ENCODE results near the gene ADPRS. TPM values are rescaled to one million over a fixed set of nuclear protein-coding genes. Genes with fewer than 3 reads are reported as not detected.
A peak's percentile ranks its signal among the peaks of the same experiment; 100 is the strongest.

Gene ADPRS
- total and polyA plus RNA-seq, 2 donors (not counting 1 experiment from before 2014, with no cell fraction given), result 25.3 to 30.9 TPM

DNA sequence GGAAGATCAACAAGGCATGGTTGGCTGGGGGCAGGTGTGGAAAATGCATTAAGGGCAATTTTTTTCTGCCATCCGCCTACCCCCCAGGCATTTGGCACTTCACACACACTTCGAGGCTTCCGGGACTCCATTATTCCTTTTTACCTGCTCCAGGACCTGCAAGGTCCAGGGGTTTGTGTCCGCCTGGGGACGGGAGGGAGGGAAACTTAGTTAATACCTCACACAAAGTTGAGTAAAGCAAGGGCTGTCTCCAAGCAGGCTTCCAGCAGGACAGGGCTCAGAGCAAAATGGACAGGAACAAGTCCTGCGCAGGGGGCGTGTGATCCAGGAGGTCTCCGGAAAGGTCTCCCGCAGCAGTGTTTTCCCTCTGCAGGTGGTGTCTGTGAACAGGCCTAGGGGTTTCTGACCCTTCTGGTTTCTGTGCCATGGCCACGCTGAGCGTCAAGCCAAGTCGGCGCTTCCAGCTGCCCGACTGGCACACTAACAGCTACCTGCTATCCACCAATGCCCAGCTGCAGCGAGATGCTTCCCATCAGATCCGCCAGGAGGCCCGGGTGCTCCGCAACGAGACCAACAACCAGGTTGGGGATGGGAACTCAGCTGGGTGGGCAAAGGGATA lies 4.1 kb upstream of the ADPRS start:
- Histone ChIP-seq H3K4me3 (replicated peaks in 1 of 4; ENCODE audit: control extremely low read depth in 1 of 4, insufficient read depth in 1 of 4, low read depth in 3 of 4, low read length in 4 of 4) (peak overlapping the region in 3 of 4 experiments; percentile 21 to 55 (median 54)), H3K9me3 (ENCODE audit: control insufficient read depth, insufficient read depth, low read depth, low read length) (no peaks in the 10 kb centered on the region), H3K79me2 (ENCODE audit: control insufficient read depth, insufficient read depth, low read length) (peaks cover 8% of the 10 kb centered on the region), H3K36me3 (ENCODE audit: control insufficient read depth, insufficient read depth, low read length) (no peaks in the 10 kb centered on the region), H4K20me1 (ENCODE audit: control insufficient read depth, extremely low read depth, insufficient read depth, low read length) (no peaks in the 10 kb centered on the region), H3K4me1 (ENCODE audit: control insufficient read depth, extremely low read depth, insufficient read depth, low read length) (peaks cover 3% of the 10 kb centered on the region), H2AFZ (ENCODE audit: low read length) (no peak overlapping the region), H3K27ac (ENCODE audit: insufficient read depth, low read length) (no peak overlapping the region), H3K4me2 (ENCODE audit: extremely low read depth, insufficient read depth, low read length) (peak overlapping the region; percentile 75), H3K9ac (ENCODE audit: insufficient read depth, low read length) (no peak overlapping the region), H3K27me3 (ENCODE audit: control insufficient read depth, insufficient read depth, low read length) (no peaks in the 10 kb centered on the region)
- TF ChIP-seq EZH2 (IDR thresholded peaks at IDR 0.05; ENCODE audit: low read length, missing control alignments), result no peak
- TF ChIP-seq, protein P1, sequence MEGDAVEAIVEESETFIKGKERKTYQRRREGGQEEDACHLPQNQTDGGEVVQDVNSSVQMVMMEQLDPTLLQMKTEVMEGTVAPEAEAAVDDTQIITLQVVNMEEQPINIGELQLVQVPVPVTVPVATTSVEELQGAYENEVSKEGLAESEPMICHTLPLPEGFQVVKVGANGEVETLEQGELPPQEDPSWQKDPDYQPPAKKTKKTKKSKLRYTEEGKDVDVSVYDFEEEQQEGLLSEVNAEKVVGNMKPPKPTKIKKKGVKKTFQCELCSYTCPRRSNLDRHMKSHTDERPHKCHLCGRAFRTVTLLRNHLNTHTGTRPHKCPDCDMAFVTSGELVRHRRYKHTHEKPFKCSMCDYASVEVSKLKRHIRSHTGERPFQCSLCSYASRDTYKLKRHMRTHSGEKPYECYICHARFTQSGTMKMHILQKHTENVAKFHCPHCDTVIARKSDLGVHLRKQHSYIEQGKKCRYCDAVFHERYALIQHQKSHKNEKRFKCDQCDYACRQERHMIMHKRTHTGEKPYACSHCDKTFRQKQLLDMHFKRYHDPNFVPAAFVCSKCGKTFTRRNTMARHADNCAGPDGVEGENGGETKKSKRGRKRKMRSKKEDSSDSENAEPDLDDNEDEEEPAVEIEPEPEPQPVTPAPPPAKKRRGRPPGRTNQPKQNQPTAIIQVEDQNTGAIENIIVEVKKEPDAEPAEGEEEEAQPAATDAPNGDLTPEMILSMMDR (conservative IDR thresholded peaks at IDR 0.05 in 1 of 2, IDR thresholded peaks at IDR 0.05 in 1 of 2; ENCODE audit: low read depth in 1 of 2, low read length in 2 of 2), result no peak
- DNase-seq (ENCODE audit: low read depth in 2 of 2), result no peak

DNA sequence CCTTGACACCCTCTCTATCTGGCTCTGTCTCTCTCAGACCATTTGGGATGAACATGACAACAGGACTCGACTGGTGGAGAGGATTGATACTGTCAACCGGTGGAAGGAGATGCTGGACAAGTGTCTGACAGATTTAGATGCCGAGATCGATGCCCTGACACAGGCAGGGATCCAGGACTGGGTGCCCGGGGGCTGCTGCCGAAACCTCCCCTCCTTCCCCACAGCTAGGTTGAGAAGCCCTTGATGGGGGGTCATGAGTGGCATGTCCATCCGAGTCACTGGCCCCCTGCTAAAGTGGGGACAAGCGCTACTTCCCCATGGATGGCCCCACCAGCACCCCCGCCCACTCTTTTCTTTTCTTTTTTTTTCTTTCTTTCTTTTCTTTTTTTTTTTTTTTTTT lies 3.6 kb upstream of the ADPRS start:
- peaks cover 13% of the 10 kb centered on the region for H3K79me2 ChIP-seq (ENCODE audit: control insufficient read depth, insufficient read depth, low read length)
- H2AFZ ChIP-seq (ENCODE audit: low read length), result no peak overlapping the region
- no peak overlapping the region for H3K4me3 ChIP-seq (replicated peaks in 1 of 4; ENCODE audit: control extremely low read depth in 1 of 4, insufficient read depth in 1 of 4, low read depth in 3 of 4, low read length in 4 of 4)
- no peak overlapping the region for H3K4me2 ChIP-seq (ENCODE audit: extremely low read depth, insufficient read depth, low read length)
- no peak overlapping the region for H3K9ac ChIP-seq (ENCODE audit: insufficient read depth, low read length)
- TF ChIP-seq EZH2 (IDR thresholded peaks at IDR 0.05; ENCODE audit: low read length, missing control alignments), result no peak
- TF ChIP-seq, protein P1 (conservative IDR thresholded peaks at IDR 0.05 in 1 of 2, IDR thresholded peaks at IDR 0.05 in 1 of 2; ENCODE audit: low read depth in 1 of 2, low read length in 2 of 2), result no peak
- H3K27ac ChIP-seq (ENCODE audit: insufficient read depth, low read length), result no peak overlapping the region
- no peaks in the 10 kb centered on the region for H3K36me3 ChIP-seq (ENCODE audit: control insufficient read depth, insufficient read depth, low read length)
- peaks cover 8% of the 10 kb centered on the region for H3K4me1 ChIP-seq (ENCODE audit: control insufficient read depth, extremely low read depth, insufficient read depth, low read length)
- no peaks in the 10 kb centered on the region for H3K27me3 ChIP-seq (ENCODE audit: control insufficient read depth, insufficient read depth, low read length)
- no peak for DNase-seq (ENCODE audit: low read depth in 2 of 2)
- no peaks in the 10 kb centered on the region for H3K9me3 ChIP-seq (ENCODE audit: control insufficient read depth, insufficient read depth, low read depth, low read length)
- no peaks in the 10 kb centered on the region for H4K20me1 ChIP-seq (ENCODE audit: control insufficient read depth, extremely low read depth, insufficient read depth, low read length)

DNA sequence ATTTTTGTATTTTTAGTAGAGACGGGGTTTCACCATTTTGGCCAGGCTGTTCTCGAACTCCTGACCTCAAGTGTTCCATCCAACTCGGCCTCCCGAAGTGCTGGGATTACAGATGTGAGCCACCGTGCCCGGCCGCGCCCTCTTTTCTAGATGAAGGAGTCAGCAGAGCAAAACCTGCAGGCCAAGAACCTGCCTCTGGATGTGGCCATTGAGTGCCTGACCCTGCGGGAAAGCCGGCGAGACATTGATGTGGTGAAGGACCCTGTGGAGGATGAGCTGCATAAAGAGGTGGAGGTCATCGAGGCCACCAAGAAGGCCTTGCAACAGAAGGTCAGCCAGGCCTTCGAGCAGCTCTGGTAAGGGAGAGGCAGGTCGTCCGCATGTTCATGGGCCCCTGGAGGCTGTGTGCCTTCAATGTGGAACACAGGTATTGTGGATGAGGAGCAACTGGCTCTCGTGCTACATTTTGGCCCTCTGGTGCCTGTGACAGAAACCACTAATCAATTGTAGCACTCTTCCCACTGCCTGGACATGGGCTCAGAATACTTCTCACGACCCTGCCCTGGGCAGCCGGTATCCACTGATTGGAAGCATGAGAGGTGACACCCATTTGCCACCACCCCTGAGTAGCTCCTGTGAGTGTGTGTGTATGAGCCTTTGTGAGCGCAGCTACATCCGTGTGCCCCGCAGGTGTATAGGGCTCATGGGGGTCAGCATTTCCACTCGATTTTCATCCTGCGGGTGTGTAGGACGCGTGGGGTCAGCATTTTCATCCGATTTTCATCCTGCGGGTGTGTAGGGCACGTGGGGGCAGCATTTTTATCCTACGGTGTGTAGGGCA lies 2.8 kb upstream of the ADPRS start:
- Histone ChIP-seq H3K9me3 (ENCODE audit: control insufficient read depth, insufficient read depth, low read depth, low read length) (no peaks in the 10 kb centered on the region), H3K27me3 (ENCODE audit: control insufficient read depth, insufficient read depth, low read length) (no peaks in the 10 kb centered on the region), H3K79me2 (ENCODE audit: control insufficient read depth, insufficient read depth, low read length) (peaks cover 19% of the 10 kb centered on the region), H3K4me3 (replicated peaks in 1 of 4; ENCODE audit: control extremely low read depth in 1 of 4, insufficient read depth in 1 of 4, low read depth in 3 of 4, low read length in 4 of 4) (no peak overlapping the region), H3K4me1 (ENCODE audit: control insufficient read depth, extremely low read depth, insufficient read depth, low read length) (peaks cover 8% of the 10 kb centered on the region), H3K4me2 (ENCODE audit: extremely low read depth, insufficient read depth, low read length) (no peak overlapping the region), H3K9ac (ENCODE audit: insufficient read depth, low read length) (no peak overlapping the region), H4K20me1 (ENCODE audit: control insufficient read depth, extremely low read depth, insufficient read depth, low read length) (no peaks in the 10 kb centered on the region), H3K36me3 (ENCODE audit: control insufficient read depth, insufficient read depth, low read length) (no peaks in the 10 kb centered on the region), H2AFZ (ENCODE audit: low read length) (no peak overlapping the region), H3K27ac (ENCODE audit: insufficient read depth, low read length) (no peak overlapping the region)
- DNase-seq (ENCODE audit: low read depth in 2 of 2), result no peak
- no peak for TF ChIP-seq EZH2 (IDR thresholded peaks at IDR 0.05; ENCODE audit: low read length, missing control alignments)
- TF ChIP-seq, protein P1 (conservative IDR thresholded peaks at IDR 0.05 in 1 of 2, IDR thresholded peaks at IDR 0.05 in 1 of 2; ENCODE audit: low read depth in 1 of 2, low read length in 2 of 2), result no peak
